WTC11 (cell line): ENCODE measurements around the gene CNTNAP2.

Source experiments
- ELF4 ChIP-seq: sonication (generic); formaldehyde crosslinking; IDR thresholded peaks from 2 replicates; pipeline ENCODE4 v1.8.1; 2022; ENCODE audit warnings: low read depth, mild to moderate bottlenecking, moderate library complexity, missing genetic modification reagents
- NR1H2 ChIP-seq: sonication (generic); formaldehyde crosslinking; IDR thresholded peaks from 2 replicates; pipeline ENCODE4 v1.9.0; 2021; ENCODE audit warnings: mild to moderate bottlenecking, moderate library complexity, missing genetic modification reagents

DNA sequence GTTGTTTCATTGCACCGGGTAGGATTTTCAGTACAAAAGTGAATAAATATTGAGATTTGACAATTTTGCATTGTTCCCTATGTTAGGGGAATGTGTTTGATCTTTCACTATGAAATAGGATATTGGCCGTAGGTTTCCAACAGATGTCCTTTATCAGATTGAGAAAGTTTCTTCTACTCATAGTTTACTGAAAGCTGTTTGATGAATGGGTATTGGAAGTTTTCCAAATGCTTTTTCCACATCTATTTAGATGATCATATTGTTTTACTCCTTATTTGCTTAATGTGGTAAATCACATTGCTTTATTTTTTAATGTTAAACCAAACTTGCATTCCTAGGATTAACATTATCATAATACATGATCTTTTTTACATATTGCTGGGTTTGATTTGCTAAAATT, 2296.1 kb downstream of the CNTNAP2 start:
- TF ChIP-seq ELF4 (CRISPR knock-in tag), result no peak
- TF ChIP-seq NR1H2, result no peak
